Measurements from ENCODE around the gene OSGIN1. TPM values are rescaled to one million over a fixed set of nuclear protein-coding genes. Genes with fewer than 3 reads are reported as not detected.

OSGIN1 gene
- polyA plus RNA-seq, 1 donor from 2014 or later: 2.1 TPM

DNA sequence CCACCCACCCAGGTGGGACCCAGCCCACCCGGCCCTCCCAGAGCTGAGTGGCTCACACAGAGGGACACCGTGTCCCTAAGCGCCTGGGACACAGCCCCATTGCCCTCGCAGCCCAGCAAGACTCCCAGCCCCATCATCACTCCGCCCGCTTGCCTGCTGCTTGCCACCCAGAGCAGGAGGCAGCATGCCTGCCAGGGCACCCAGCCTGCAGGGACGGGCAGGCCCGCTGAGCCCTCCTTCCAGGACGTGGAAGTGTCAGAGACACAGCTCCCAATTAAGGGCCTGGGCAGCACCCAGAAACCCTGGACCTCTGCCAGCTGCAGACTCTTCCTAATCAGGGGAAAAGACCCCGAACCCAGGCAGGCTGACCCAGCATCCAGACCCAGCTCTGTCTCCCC lies 17.2 kb upstream of the OSGIN1 start:
- H4K20me1 ChIP-seq (ENCODE audit: insufficient read depth): no peaks in the 10 kb centered on the region
- H3K9me3 ChIP-seq (ENCODE audit: low read length): no peaks in the 10 kb centered on the region
- no peak overlapping the region for H3K4me3 ChIP-seq (ENCODE audit: low read length)
- TF ChIP-seq REST (IDR thresholded peaks at IDR 0.05; ENCODE audit: borderline replicate concordance) (no peak), TAF1 (IDR thresholded peaks at IDR 0.05; ENCODE audit: low read depth) (no peak), SMC3 (conservative IDR thresholded peaks at IDR 0.05; ENCODE audit: poor library complexity) (no peak), RAD21 (conservative IDR thresholded peaks at IDR 0.05) (no peak), MXI1 (conservative IDR thresholded peaks at IDR 0.05; ENCODE audit: poor library complexity, severe bottlenecking) (no peak)
- TF ChIP-seq, protein P1, sequence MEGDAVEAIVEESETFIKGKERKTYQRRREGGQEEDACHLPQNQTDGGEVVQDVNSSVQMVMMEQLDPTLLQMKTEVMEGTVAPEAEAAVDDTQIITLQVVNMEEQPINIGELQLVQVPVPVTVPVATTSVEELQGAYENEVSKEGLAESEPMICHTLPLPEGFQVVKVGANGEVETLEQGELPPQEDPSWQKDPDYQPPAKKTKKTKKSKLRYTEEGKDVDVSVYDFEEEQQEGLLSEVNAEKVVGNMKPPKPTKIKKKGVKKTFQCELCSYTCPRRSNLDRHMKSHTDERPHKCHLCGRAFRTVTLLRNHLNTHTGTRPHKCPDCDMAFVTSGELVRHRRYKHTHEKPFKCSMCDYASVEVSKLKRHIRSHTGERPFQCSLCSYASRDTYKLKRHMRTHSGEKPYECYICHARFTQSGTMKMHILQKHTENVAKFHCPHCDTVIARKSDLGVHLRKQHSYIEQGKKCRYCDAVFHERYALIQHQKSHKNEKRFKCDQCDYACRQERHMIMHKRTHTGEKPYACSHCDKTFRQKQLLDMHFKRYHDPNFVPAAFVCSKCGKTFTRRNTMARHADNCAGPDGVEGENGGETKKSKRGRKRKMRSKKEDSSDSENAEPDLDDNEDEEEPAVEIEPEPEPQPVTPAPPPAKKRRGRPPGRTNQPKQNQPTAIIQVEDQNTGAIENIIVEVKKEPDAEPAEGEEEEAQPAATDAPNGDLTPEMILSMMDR (IDR thresholded peaks at IDR 0.05; ENCODE audit: poor library complexity, severe bottlenecking): no peak
- no peak overlapping the region for H3K27ac ChIP-seq (ENCODE audit: low read length)
- no peaks in the 10 kb centered on the region for H3K36me3 ChIP-seq (ENCODE audit: insufficient read depth, low read length)
- H2AFZ ChIP-seq (ENCODE audit: low read depth, low read length): no peak overlapping the region
- no peaks in the 10 kb centered on the region for H3K79me2 ChIP-seq (replicated peaks; ENCODE audit: insufficient read depth, low read length)
- no peak overlapping the region for H3K4me2 ChIP-seq (ENCODE audit: low read length)
- H3K27me3 ChIP-seq (ENCODE audit: insufficient read depth, low read depth, low read length): no peaks in the 10 kb centered on the region
- no peaks in the 10 kb centered on the region for H3K9me2 ChIP-seq (ENCODE audit: insufficient read depth, low read length)
- H3K9ac ChIP-seq (ENCODE audit: low read length): no peak overlapping the region
- no peaks in the 10 kb centered on the region for H3F3A ChIP-seq (ENCODE audit: insufficient read depth, low read length, poor library complexity, severe bottlenecking)

GRCh38 chr16:83936581-83937165 lies 16.4 kb upstream of the OSGIN1 start:
- Histone ChIP-seq H3K36me3 (ENCODE audit: insufficient read depth, low read length) (no peaks in the 10 kb centered on the region), H2AFZ (ENCODE audit: low read depth, low read length) (no peak overlapping the region), H3F3A (ENCODE audit: insufficient read depth, low read length, poor library complexity, severe bottlenecking) (no peaks in the 10 kb centered on the region), H3K9me2 (ENCODE audit: insufficient read depth, low read length) (no peaks in the 10 kb centered on the region), H3K9me3 (ENCODE audit: low read length) (no peaks in the 10 kb centered on the region), H3K27ac (ENCODE audit: low read length) (no peak overlapping the region), H3K79me2 (replicated peaks; ENCODE audit: insufficient read depth, low read length) (no peaks in the 10 kb centered on the region), H3K4me3 (ENCODE audit: low read length) (no peak overlapping the region), H3K9ac (ENCODE audit: low read length) (no peak overlapping the region), H3K27me3 (ENCODE audit: insufficient read depth, low read depth, low read length) (no peaks in the 10 kb centered on the region), H4K20me1 (ENCODE audit: insufficient read depth) (no peaks in the 10 kb centered on the region), H3K4me2 (ENCODE audit: low read length) (no peak overlapping the region)
- TF ChIP-seq MXI1 (conservative IDR thresholded peaks at IDR 0.05; ENCODE audit: poor library complexity, severe bottlenecking) (no peak), EP300 (conservative IDR thresholded peaks at IDR 0.05; ENCODE audit: poor library complexity, severe bottlenecking) (no peak), POLR2AphosphoS5 (IDR thresholded peaks at IDR 0.05) (no peak), EZH2 (IDR thresholded peaks at IDR 0.05; ENCODE audit: borderline replicate concordance, insufficient read depth, low read length, poor library complexity, severe bottlenecking) (no peak), SMC3 (conservative IDR thresholded peaks at IDR 0.05; ENCODE audit: poor library complexity) (no peak), RAD21 (conservative IDR thresholded peaks at IDR 0.05) (no peak), TAF1 (IDR thresholded peaks at IDR 0.05; ENCODE audit: low read depth) (no peak), REST (IDR thresholded peaks at IDR 0.05; ENCODE audit: borderline replicate concordance) (no peak)
- TF ChIP-seq, protein P1 (IDR thresholded peaks at IDR 0.05; ENCODE audit: poor library complexity, severe bottlenecking): no peak
